ENCODE measurements around the gene RUNDC1. TPM values are rescaled to one million over a fixed set of nuclear protein-coding genes. Genes with fewer than 3 reads are reported as not detected.

Gene RUNDC1
- total and polyA plus RNA-seq, 2 experiments from 2014 or later, result 6.1 to 11.9 TPM

- H3K27ac ChIP-seq (ENCODE audit: low read depth), result peak within 1 kb of the TSS; percentile 53
Measured at GRCh38 chr17:42964161-42964932, 16.0 kb upstream of the RUNDC1 start, which contains the start of gene AARSD1. AARSD1 (minus strand) TSS chr17:42964454; CDS start chr17:42964440, 14 bp downstream.

GRCh38 chr17:42967925-42968324, 12.4 kb upstream of the RUNDC1 start:
- Histone ChIP-seq H3K36me3 (ENCODE audit: insufficient read depth) (no peaks in the 10 kb centered on the region), H3K4me3 (no peak overlapping the region), H3K9me2 (ENCODE audit: insufficient read depth) (no peaks in the 10 kb centered on the region; the same call in 1 of the 2 replicates), H2AFZ (no peak overlapping the region), H3K27me3 (ENCODE audit: insufficient read depth) (no peaks in the 10 kb centered on the region), H3K4me1 (ENCODE audit: insufficient read depth) (peaks cover 7% of the 10 kb centered on the region; the same call in 1 of the 2 replicates), H3K4me2 (no peak overlapping the region), H4K20me1 (replicated peaks; ENCODE audit: insufficient read depth) (no peaks in the 10 kb centered on the region), H3K79me2 (replicated peaks; ENCODE audit: insufficient read depth) (peaks cover 11% of the 10 kb centered on the region), H3F3A (replicated peaks; ENCODE audit: low read depth) (0 out of 2 replicates have a peak, but pooled peaks cover 8% of the 10 kb centered on the region), H3K27ac (ENCODE audit: low read depth) (no peak overlapping the region)
- peaks cover 5% of the 10 kb centered on the region for H3K4me1 Mint-ChIP-seq
- no peak overlapping the region for H3K27ac Mint-ChIP-seq
- no peak overlapping the region for H3K4me3 Mint-ChIP-seq
- H3K9me3 Mint-ChIP-seq, result peaks cover 13% of the 10 kb centered on the region; the same call in 2 of the 3 replicates
- no peak for DNase-seq (ENCODE audit: low spot score)
- H3K27me3 Mint-ChIP-seq (ENCODE audit: insufficient read depth, low read depth, poor library complexity), result peaks cover 8% of the 10 kb centered on the region
- peaks cover 10% of the 10 kb centered on the region for H3K36me3 Mint-ChIP-seq (ENCODE audit: low read depth)
- ATAC-seq, result no peak
- TF ChIP-seq, protein P1, sequence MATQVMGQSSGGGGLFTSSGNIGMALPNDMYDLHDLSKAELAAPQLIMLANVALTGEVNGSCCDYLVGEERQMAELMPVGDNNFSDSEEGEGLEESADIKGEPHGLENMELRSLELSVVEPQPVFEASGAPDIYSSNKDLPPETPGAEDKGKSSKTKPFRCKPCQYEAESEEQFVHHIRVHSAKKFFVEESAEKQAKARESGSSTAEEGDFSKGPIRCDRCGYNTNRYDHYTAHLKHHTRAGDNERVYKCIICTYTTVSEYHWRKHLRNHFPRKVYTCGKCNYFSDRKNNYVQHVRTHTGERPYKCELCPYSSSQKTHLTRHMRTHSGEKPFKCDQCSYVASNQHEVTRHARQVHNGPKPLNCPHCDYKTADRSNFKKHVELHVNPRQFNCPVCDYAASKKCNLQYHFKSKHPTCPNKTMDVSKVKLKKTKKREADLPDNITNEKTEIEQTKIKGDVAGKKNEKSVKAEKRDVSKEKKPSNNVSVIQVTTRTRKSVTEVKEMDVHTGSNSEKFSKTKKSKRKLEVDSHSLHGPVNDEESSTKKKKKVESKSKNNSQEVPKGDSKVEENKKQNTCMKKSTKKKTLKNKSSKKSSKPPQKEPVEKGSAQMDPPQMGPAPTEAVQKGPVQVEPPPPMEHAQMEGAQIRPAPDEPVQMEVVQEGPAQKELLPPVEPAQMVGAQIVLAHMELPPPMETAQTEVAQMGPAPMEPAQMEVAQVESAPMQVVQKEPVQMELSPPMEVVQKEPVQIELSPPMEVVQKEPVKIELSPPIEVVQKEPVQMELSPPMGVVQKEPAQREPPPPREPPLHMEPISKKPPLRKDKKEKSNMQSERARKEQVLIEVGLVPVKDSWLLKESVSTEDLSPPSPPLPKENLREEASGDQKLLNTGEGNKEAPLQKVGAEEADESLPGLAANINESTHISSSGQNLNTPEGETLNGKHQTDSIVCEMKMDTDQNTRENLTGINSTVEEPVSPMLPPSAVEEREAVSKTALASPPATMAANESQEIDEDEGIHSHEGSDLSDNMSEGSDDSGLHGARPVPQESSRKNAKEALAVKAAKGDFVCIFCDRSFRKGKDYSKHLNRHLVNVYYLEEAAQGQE (IDR thresholded peaks at IDR 0.05; ENCODE audit: unreplicated experiment), result no peak
- no peak for TF ChIP-seq CTCF (conservative IDR thresholded peaks at IDR 0.05; ENCODE audit: low read depth in 2 of 2)
- TF ChIP-seq EZH2phosphoT487 (IDR thresholded peaks at IDR 0.05; ENCODE audit: unreplicated experiment), result no peak
- no peak for TF ChIP-seq JUNB (IDR thresholded peaks at IDR 0.05; ENCODE audit: unreplicated experiment)
- no peak for TF ChIP-seq STAT1 (IDR thresholded peaks at IDR 0.05; ENCODE audit: unreplicated experiment)
- TF ChIP-seq ZNF331 (CRISPR knock-in tag; IDR thresholded peaks at IDR 0.05; ENCODE audit: low read depth), result no peak

More at GRCh38 chr17:42964161-42964932, 16.0 kb upstream of the RUNDC1 start, which contains the start of gene AARSD1:
- Histone ChIP-seq H3K4me3 (peak within 1 kb of the TSS; percentile 80), H3K4me1 (ENCODE audit: insufficient read depth) (peaks cover 7% of the 10 kb centered on the region; the same call in 1 of the 2 replicates), H3F3A (replicated peaks; ENCODE audit: low read depth) (peaks cover 12% of the 10 kb centered on the region; the same call in 1 of the 2 replicates), H3K27me3 (ENCODE audit: insufficient read depth) (no peaks in the 10 kb centered on the region), H3K4me2 (peak within 1 kb of the TSS; percentile 92), H4K20me1 (replicated peaks; ENCODE audit: insufficient read depth) (no peaks in the 10 kb centered on the region; the same call in 1 of the 2 replicates), H2AFZ (peak within 1 kb of the TSS; percentile 66), H3K9me2 (ENCODE audit: insufficient read depth) (no peaks in the 10 kb centered on the region), H3K36me3 (ENCODE audit: insufficient read depth) (peaks cover 16% of the 10 kb centered on the region), H3K79me2 (replicated peaks; ENCODE audit: insufficient read depth) (peaks cover 11% of the 10 kb centered on the region)
- Mint-ChIP-seq H3K9me3 (peaks cover 6% of the 10 kb centered on the region; the same call in 1 of the 3 replicates), H3K4me1 (peaks cover 5% of the 10 kb centered on the region), H3K27me3 (ENCODE audit: insufficient read depth, low read depth, poor library complexity) (peaks cover 8% of the 10 kb centered on the region), H3K27ac (peak within 1 kb of the TSS; percentile 96), H3K4me3 (peak within 1 kb of the TSS; percentile 95), H3K36me3 (ENCODE audit: low read depth) (peaks cover 37% of the 10 kb centered on the region)
- TF ChIP-seq POLR2AphosphoS5 (IDR thresholded peaks at IDR 0.05; ENCODE audit: low read depth), result peak; percentile 99
- TF ChIP-seq, protein P1 (IDR thresholded peaks at IDR 0.05; ENCODE audit: unreplicated experiment), result no peak
- peak; percentile 94 for TF ChIP-seq CREB1 (CRISPR knock-in tag; IDR thresholded peaks at IDR 0.05; ENCODE audit: low read depth)
- no peak for TF ChIP-seq EZH2 (IDR thresholded peaks at IDR 0.05; ENCODE audit: low read depth, unreplicated experiment)
- TF ChIP-seq ETS1 (IDR thresholded peaks at IDR 0.05), result 0 out of 2 replicates have a peak, but pooled peaks have one; percentile 22
- peak; percentile 94 for ATAC-seq
- peak; percentile 97 for DNase-seq (ENCODE audit: low spot score)

Data from GM23338 (cell line).